KOPT-K1 (cell line): ENCODE data around the gene PLPP4.

Source experiments
- H3K27ac ChIP-seq: fragments of 200-600 bp; sonication (generic); 2 replicates; pipeline ENCODE4 v1.5.1; 2016; ENCODE audit warnings: antibody characterized with exemption, mild to moderate bottlenecking, low read depth, low read length; ENCODE audit not compliant: poor library complexity, severe bottlenecking
- H3K36me3 ChIP-seq: fragments of 200-600 bp; sonication (generic); 2 replicates; pipeline ENCODE4 v1.5.1; 2017; ENCODE audit warnings: antibody characterized with exemption, mild to moderate bottlenecking, low read length, moderate library complexity; ENCODE audit not compliant: insufficient read depth
- H3K9me3 ChIP-seq: fragments of 200-600 bp; sonication (generic); 2 replicates; pipeline ENCODE4 v1.5.1; 2017; ENCODE audit warnings: antibody characterized with exemption, low read length, mild to moderate bottlenecking; ENCODE audit not compliant: insufficient read depth, poor library complexity, severe bottlenecking

PLPP4 gene

DNA sequence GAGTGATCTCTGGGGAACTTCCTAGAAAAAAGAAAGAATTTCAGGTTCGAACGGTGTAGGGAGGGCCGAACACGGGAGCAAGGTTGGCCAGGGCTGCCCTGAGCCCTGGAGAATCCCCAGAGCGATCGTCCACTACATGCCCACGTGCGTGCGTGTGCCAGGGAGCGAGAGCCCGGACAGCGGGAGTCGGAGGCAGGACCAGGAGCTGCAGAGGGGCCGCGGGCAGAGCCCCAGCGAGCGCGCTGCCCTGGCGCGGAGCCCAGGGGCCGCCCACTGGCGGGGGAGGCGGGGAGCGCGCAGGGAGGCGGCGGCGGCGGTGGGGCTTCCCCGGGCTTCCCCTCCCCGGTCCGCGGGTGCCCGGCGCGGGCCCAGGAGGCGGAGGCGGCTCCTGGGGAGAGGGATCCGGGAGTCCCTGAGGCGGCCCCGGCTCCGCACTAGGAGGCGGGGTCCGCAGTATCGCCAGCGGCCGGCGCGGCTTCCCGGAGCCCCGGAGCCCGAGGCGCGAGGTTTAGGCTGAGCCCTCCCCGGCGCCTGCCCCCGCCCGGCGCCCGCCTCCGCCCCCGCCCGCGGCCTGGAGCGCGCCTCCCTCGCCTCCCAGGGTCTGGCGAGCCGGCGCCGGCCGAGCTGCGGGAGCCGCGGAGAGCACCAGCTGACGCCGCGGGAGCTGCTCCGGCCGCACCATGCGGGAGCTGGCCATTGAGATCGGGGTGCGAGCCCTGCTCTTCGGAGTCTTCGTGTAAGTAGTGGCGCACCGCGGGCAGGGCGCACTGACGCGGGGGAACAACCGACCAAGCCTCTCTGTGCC is at the start of gene PLPP4:
Gene PLPP4 (plus strand): TSS at position 602 of the 805 bp plus-strand sequence. CDS start 79 bp downstream, at position 681.
- Histone ChIP-seq H3K36me3 (no peaks in the 10 kb centered on the region), H3K27ac (no peak within 1 kb of the TSS), H3K9me3 (peaks cover 4% of the 10 kb centered on the region)

DNA sequence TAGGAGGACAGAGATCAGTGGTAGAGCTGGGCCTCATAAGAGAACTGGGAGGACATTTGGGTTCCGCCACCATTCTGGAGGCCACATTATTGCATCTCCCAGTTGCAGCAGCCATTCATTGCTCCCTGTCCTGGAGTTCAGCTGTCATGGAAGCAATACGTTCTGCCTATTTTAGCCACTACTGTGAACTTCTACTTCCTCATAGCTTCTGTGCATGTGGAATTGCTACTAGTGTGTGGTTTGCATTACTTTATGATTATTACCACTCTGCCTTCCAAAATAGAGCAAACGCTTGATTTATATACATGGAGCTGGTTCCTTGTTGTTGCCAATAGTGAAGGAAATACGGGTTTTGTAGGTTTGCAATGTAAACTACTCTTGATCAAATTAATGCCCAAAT is 47.2 kb upstream of the PLPP4 start:
- H3K27ac ChIP-seq: no peak overlapping the region
- H3K36me3 ChIP-seq: no peaks in the 10 kb centered on the region
- no peaks in the 10 kb centered on the region for H3K9me3 ChIP-seq

DNA sequence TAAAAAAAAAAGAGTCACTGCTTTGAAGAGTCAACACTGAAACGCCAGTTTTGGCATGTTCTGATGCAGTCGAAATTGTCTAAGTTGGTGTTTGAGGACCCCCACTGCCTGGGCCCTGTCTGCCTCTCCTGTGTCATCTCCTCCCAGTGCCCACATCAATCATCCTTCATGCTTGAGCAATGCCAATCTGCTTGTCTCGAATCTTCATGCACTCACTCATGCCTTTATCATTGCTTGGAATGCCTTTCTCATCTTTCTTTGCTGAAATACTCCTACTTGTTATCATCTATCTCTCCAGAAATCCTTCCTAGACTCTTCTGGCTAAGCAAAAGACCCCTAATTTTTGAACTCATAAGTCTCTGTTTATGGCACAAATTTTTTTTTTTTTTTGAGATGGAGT is 42.1 kb upstream of the PLPP4 start:
- Histone ChIP-seq H3K27ac (no peak overlapping the region), H3K9me3 (no peaks in the 10 kb centered on the region), H3K36me3 (no peaks in the 10 kb centered on the region)

DNA sequence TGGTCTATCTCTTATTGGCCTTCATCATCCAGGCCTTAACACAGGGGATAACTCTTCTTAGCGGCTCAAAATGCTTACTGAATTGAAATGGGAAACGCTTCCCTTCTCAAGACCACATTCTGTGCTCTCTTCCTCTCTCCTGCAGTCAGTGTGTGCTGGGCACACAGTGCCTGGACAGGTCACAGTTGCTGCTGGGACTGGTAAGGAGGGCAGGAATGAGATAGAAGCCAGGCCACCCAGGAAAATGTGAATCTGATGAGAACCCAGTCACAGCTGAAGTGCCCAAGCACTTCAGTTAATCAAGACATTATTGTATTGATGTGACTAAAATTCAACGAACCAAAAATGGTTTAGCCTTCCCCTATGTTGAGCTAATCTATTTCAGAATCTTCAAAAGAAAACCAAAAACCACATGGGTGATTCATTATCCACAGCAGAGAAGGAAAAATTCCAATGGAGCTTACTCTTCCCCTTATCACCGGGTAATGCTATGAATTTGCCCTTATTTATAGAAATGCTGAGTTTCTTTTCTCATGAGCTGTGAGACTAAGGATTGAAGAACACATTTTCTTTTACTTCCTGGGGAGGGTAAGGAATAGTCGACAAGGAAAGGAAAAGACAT is 41.2 kb upstream of the PLPP4 start:
- H3K36me3 ChIP-seq: no peaks in the 10 kb centered on the region
- H3K9me3 ChIP-seq: no peaks in the 10 kb centered on the region
- H3K27ac ChIP-seq: no peak overlapping the region

DNA sequence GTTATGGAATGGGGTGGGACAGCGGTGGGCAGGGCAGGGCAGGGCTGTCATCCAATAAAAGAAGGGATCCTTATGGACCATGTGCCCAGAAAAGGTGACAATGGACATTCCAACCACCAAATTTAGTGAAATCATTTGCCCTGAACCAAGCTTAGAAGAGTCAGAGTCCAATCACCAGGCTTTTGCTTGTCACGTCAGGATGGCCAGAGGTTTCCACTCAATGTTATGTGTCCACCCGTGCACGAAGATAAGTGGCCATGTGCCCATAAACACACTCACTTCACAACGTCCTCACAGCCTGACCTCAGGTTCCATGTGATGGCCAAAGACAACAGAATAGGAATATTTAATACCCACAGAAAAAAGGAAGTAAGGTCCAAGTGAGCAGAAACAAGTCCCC is 36.6 kb upstream of the PLPP4 start:
- Histone ChIP-seq H3K27ac (no peak overlapping the region), H3K36me3 (no peaks in the 10 kb centered on the region), H3K9me3 (no peaks in the 10 kb centered on the region)

DNA sequence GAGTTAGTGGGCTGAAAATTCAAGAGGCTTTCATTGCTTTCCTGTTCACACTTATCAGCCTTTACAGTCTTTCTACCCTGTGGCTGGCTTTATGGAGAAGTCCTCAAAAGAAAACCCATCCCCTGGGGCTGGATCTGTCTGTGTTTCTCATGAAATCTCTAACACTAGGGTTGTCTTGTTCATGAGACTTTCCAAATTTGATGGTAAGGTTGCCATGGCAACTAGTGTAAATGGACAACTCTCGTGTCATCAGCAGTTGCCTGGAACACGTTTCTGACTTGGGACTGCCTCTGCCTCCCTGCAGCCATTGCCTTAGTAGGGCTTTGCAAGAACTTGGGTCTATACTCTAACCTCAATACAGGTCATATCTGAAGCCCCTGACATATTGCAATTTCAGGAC is 35.8 kb upstream of the PLPP4 start:
- no peaks in the 10 kb centered on the region for H3K36me3 ChIP-seq
- no peak overlapping the region for H3K27ac ChIP-seq
- no peaks in the 10 kb centered on the region for H3K9me3 ChIP-seq

DNA sequence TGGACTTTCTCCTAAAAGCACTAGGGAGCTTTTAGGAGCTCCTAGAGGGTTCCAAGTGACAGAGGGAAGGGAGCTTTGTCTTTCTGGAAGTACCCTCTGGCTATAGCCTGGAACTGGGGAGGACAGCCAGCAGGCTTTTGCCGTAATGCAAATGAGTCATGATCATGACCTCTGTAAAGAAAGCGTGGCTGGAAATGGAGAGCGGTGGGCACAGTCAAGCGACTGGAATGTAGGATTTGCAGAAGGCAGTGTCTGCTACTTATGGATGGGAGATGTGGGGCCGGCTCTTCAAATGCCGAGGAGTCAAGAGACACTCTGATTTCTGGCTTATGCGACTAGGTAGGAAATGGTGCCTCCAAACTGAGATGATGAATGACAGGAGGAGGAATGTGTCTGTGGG is 34.6 kb upstream of the PLPP4 start:
- no peaks in the 10 kb centered on the region for H3K9me3 ChIP-seq
- H3K36me3 ChIP-seq: no peaks in the 10 kb centered on the region
- H3K27ac ChIP-seq: no peak overlapping the region

DNA sequence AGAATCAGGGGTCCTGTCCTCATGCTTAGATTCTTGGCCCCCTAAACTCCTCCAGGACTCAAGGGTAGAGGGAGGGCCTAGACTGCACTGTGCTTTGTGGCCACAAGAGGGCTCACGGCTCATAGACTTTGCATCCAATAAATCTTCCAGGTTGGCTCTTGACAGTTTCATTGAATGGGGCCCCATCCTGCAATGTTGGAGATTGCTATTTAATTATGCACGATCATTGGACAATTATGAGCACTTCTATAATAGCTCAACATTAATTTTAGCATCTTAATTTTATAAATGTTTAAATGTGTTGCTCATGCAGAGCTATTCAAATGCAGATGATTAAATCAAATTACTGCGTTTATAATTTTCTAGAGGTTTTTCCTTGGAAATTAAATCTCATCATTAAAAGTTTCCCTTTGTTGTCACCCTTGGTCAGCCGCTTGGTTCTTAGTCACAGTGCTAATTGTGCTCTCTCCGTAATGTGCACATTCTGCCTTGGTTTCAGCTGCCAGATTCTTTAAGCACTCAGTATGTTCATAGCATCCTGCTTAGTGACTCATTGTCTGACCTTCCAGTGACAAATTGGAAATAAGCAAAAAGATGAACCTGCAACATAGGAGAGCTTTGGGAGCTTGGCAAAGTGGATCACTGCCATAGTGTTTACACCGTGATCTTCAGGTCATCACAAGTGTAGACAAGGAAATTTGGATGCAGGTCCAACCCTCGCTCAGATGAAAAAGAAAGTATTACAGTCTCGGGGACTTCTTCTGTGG is 33.4 kb upstream of the PLPP4 start:
- Histone ChIP-seq H3K36me3 (no peaks in the 10 kb centered on the region), H3K9me3 (no peaks in the 10 kb centered on the region), H3K27ac (no peak overlapping the region)

DNA sequence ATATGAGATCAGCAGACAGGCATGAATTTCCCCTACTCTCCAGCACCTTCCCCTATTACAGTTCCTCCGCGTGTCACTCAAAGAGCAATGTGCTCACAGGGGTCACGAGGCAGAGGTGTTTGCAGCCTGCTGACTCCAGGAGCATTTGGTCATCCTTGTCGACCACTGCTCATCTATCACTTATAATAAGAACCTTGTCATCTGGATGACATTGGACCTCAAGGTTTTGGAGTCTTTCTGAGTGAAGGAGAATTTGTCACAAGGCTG is 32.9 kb upstream of the PLPP4 start:
- no peak overlapping the region for H3K27ac ChIP-seq
- H3K9me3 ChIP-seq: no peaks in the 10 kb centered on the region
- no peaks in the 10 kb centered on the region for H3K36me3 ChIP-seq

DNA sequence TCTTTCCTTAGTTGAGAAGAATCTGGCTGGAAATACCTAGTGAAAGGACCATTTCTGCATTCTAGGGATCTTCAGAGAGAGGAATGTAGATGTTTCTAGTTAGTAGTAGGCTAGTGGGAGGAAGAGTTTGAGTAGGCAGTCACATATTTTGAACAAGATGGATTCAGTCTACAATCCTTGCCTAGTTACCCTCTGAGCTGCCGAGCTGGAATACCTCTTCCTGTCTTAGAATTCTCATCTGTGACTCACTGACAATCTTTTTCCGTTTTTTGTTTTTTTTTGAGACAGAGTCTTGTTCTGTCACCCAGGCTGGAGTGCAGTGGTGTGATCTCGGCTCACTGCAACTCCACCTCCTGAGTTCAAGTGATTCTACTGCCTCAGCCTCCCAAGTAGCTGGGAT is 30.7 kb upstream of the PLPP4 start:
- no peaks in the 10 kb centered on the region for H3K9me3 ChIP-seq
- no peak overlapping the region for H3K27ac ChIP-seq
- no peaks in the 10 kb centered on the region for H3K36me3 ChIP-seq

DNA sequence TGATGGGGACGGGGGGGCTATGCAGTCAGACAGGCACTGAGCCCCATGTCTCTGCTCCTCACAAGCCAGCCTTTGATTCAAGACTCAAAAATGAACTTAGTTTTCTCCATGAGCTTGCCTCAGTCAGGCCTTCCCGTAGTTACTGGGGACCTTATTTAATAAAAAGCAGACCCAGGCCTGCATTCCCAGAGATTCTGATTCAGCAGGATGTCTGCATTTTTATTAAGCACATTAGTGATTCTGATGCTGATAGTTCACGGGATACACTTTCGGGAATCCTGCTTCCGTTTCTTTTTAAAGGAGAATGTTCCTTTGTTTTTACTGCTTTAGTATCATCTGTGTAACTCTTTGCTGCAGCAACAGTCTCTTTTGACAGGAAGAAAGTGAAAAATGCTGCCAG is 28.3 kb upstream of the PLPP4 start:
- H3K36me3 ChIP-seq: no peaks in the 10 kb centered on the region
- H3K9me3 ChIP-seq: no peaks in the 10 kb centered on the region
- H3K27ac ChIP-seq: no peak overlapping the region

DNA sequence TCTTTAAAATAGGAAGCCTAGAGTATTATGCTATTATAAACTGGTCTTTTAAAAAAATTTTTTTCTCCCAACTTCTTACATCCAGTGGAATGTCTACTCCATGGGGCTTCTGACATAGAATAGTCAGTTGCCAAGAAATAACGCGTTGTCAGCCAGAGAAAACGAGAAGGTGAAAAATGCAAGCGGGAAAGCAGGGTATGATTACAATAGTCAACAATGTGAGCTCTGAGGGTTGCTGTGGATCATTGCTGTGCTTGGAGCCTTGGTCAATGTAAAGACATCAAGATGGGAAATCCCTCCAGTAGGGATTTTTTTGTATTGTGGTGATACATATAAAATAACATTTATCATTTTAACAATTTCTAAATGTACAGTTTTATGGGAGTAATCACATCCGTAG is 27.6 kb upstream of the PLPP4 start:
- Histone ChIP-seq H3K36me3 (no peaks in the 10 kb centered on the region), H3K9me3 (no peaks in the 10 kb centered on the region), H3K27ac (no peak overlapping the region)

DNA sequence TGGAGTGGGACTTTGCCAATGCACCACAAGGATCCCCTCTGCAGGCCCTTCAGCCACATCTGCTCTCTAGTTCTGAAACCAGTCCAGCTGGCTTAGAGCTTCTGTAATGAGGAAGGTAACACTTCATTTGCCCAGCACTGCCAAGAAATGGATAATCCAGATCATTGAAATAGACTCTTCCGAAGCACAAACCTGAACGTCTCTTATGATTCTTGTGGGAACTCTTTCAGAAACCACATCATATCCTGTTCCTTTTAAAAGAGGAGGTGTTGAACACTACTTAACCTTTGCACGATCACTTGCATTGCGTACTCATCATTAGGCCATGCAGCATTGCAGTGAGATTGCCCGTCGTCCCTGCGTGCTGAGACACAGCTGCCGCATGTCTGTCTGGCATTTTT is 25.8 kb upstream of the PLPP4 start:
- Histone ChIP-seq H3K27ac (no peak overlapping the region), H3K36me3 (no peaks in the 10 kb centered on the region), H3K9me3 (no peaks in the 10 kb centered on the region)

DNA sequence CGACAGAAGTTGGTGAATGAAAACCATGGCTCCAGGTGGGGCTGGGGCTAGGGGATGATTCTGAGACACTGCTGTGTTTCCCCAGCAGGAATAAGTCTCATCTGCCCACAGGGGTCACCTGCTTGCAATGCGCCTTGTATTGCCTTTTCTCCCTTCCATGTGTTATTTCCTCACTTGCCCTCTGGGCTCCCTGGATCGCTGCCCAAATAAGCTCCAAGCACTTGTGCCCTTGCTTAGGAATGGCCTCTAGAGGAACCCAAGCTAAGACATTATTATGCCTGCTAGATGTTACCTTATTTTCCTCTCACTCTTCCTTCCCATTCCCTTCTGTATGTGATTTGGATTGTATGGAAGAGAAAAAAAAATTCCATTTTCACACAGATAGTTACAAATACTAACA is 24.8 kb upstream of the PLPP4 start:
- H3K27ac ChIP-seq: no peak overlapping the region
- H3K36me3 ChIP-seq: no peaks in the 10 kb centered on the region
- no peaks in the 10 kb centered on the region for H3K9me3 ChIP-seq

DNA sequence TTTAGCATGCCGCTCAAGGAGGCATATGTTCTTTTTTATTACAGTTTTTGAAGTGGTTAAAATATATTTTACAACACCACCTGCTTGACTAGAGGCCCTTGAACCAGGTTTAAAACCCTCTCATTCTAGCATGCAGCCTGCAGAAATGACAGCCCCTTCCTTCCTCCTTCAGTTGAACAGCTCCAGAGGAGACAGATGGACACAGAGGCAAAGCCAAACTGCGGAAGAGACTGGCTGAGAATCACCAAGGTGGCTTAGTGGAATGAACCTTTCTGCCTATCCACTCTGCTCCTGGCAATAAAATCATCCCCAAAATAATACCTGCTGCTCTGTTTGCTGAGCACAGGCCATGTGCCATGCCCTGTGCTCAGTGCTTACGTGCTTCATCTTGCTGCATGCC is 23.9 kb upstream of the PLPP4 start:
- H3K36me3 ChIP-seq: no peaks in the 10 kb centered on the region
- no peak overlapping the region for H3K27ac ChIP-seq
- H3K9me3 ChIP-seq: no peaks in the 10 kb centered on the region
